ENCODE data around the gene S100A2. TPM values are rescaled to one million over a fixed set of nuclear protein-coding genes. Genes with fewer than 3 reads are reported as not detected.

S100A2 gene
- total and polyA plus RNA-seq, 4 experiments from 2014 or later = 0.87 to 1.7 (median 1.0) TPM; not detected in 1

DNA sequence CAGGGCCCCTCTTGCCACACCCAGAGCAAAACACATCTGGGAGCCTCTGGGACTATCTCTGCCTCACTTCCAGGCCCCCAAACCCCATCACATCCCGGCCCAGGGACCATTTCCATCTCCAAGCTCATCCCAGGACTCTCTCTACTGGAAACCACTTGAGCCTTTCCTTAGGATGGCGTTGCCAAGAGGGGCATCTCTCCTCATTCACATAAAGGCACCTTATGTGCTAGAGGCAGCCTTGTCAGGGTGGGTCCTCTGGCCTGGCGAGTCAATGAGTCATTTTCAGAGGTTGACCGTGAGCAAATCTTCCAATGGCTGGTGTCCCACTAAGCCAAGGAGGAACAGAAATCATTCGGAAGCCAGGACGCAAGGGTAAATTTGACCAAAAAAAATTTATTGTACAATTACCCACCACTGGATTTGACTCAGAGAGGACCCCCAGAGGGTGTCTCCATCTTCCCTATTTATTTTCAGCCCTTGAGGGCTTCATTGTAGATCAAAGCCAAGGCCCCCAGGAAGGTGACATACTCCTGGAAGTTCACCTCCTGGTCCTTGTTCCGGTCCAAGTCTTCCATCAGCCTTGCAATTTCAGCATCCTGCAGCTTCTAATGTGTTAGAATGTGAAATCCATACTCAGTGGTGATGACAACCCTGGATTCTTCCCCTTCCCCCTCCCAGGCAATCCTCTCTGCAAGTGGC, 31.3 kb downstream of the S100A2 start:
- Histone ChIP-seq H3K27me3 (ENCODE audit: insufficient read depth, low read length) (no peaks in the 10 kb centered on the region), H3K9me3 (ENCODE audit: control insufficient read depth in 1 of 2, low read length in 2 of 2) (no peaks in the 10 kb centered on the region), H3K4me3 (ENCODE audit: low read length in 2 of 2) (peak overlapping the region; percentile 79 to 85), H3K36me3 (ENCODE audit: insufficient read depth, low read length) (peaks cover 7% of the 10 kb centered on the region), H3K27ac (ENCODE audit: low read depth, low read length) (peak overlapping the region; percentile 92), H3K4me1 (ENCODE audit: insufficient read depth, low read length) (peaks cover 68% of the 10 kb centered on the region)
- POLR2A ChIA-PET (ENCODE audit: partially characterized antibody) = interaction anchor here (0.9 to 7.2 kb wide), 14 partner anchors 10 to 1698 kb away, joined by 3 to 631 read pairs (median 18); partner anchors contain the start of genes CHTOP, INTS3, RPS27 and S100A2
- peak overlapping the region; percentile 88 to 98 (median 94) for H3K27ac Mint-ChIP-seq
- H3K27me3 Mint-ChIP-seq = no peaks in the 10 kb centered on the region
- CTCF ChIA-PET (ENCODE audit: partially characterized antibody) = interaction anchor here (0.5 to 7.6 kb wide), 10 partner anchors 8 to 464 kb away, joined by 3 to 225 read pairs (median 14); partner anchors contain the start of genes CHTOP, S100A2, S100A3 and S100A4
- DNase-seq = no peak
- peak overlapping the region; percentile 88 to 98 (median 96) for H3K4me3 Mint-ChIP-seq
- peaks cover 8 to 26% of the 10 kb centered on the region in 2 donors for H3K36me3 Mint-ChIP-seq
- intact Hi-C loops (cut with micrococcal nuclease) = loop anchor here (5.0 kb wide), 1 partner anchor 98 kb away; the partner anchor contains the start of gene CHTOP
- no peaks in the 10 kb centered on the region for H3K9me3 Mint-ChIP-seq
- peaks cover 45 to 81% (median 62%) of the 10 kb centered on the region in 4 donors for H3K4me1 Mint-ChIP-seq

- Histone ChIP-seq H3K4me3 (ENCODE audit: low read length in 2 of 2) (peak overlapping the region; percentile 55 to 79), H3K4me1 (ENCODE audit: insufficient read depth, low read length) (peaks cover 68% of the 10 kb centered on the region)
- H3K4me1 Mint-ChIP-seq = peaks cover 44 to 85% (median 62%) of the 10 kb centered on the region in 4 donors
Measured at GRCh38 chr1:153533689-153534201, 31.9 kb downstream of the S100A2 start.

DNA sequence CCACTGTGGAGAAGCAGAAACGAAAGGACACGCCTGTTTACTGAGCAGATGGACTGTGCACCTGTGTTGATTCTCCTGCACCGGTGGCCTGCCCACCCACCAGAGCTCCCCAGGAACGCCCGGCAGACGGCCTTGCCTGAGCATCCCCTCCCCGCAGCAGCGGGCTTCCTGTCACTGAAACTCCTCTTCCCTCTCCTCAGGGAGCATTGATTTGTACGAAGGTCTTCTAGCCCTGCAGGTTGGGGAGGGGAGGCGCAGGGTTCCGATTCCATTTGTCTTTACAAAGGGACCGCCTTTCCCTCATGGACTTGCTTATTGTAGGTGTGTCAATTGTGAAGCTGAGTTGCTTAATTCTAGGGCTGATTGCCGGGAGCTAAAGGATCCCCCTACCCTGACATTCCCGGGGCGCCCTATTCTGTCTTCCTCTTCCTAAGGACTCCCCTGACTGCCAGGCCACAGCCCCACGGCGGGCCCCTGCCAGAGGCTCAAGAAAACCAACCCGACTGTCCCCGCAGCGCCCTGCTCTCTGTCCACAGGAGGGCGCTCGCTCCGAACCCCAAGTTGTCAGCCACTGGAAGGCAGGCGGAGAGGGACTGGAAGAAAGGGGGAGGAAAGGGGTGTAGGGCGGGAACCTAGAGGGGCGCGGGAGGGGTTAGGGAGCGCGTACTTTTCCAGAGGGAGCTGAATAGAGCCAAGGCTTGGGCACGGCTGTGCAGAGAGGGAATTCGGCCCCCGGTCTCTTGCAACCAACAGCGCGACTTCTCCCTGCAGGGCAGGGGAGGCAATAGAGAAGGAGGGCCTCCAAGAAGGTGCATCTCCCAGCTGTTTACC, 32.7 kb downstream of the S100A2 start:
- ChIA-PET POLR2A (ENCODE audit: partially characterized antibody) (interaction anchor here (1.0 to 7.2 kb wide), 17 partner anchors 8 to 457 kb away, joined by 3 to 631 read pairs (median 4); partner anchors contain the start of genes CHTOP, ILF2, RPS27 and S100A14), CTCF (ENCODE audit: partially characterized antibody) (interaction anchor here (1.1 to 7.6 kb wide), 19 partner anchors 8 to 101 kb away, joined by 3 to 225 read pairs (median 9); partner anchors contain the start of genes CHTOP, S100A1, S100A13 and S100A14)
- Histone ChIP-seq H3K36me3 (ENCODE audit: insufficient read depth, low read length) (peaks cover 7% of the 10 kb centered on the region), H3K27me3 (ENCODE audit: insufficient read depth, low read length) (no peaks in the 10 kb centered on the region), H3K4me3 (ENCODE audit: low read length in 2 of 2) (peak overlapping the region; percentile 55 to 79), H3K9me3 (ENCODE audit: control insufficient read depth in 1 of 2, low read length in 2 of 2) (no peaks in the 10 kb centered on the region), H3K27ac (ENCODE audit: low read depth, low read length) (peak overlapping the region; percentile 92), H3K4me1 (ENCODE audit: insufficient read depth, low read length) (peaks cover 62% of the 10 kb centered on the region)
- Mint-ChIP-seq H3K4me1 (peaks cover 44 to 80% (median 57%) of the 10 kb centered on the region in 4 donors), H3K9me3 (no peaks in the 10 kb centered on the region), H3K27me3 (no peaks in the 10 kb centered on the region), H3K27ac (peak overlapping the region; percentile 88 to 98 (median 94)), H3K36me3 (peaks cover 8 to 26% of the 10 kb centered on the region in 2 donors), H3K4me3 (peak overlapping the region; percentile 88 to 98 (median 96))
- intact Hi-C loops (cut with micrococcal nuclease) = loop anchor here (1.0 to 5.0 kb wide), 5 partner anchors 14 to 138 kb away; partner anchors contain the start of genes CHTOP and ILF2
- DNase-seq = peak; percentile 76 to 82 (median 78)

More at GRCh38 chr1:153533689-153534201, 31.9 kb downstream of the S100A2 start:
- Mint-ChIP-seq H3K9me3 (no peaks in the 10 kb centered on the region), H3K27ac (peak overlapping the region; percentile 88 to 98 (median 94)), H3K27me3 (no peaks in the 10 kb centered on the region), H3K4me3 (peak overlapping the region; percentile 88 to 98 (median 96)), H3K36me3 (peaks cover 8 to 26% of the 10 kb centered on the region in 2 donors)
- H3K9me3 ChIP-seq (ENCODE audit: control insufficient read depth in 1 of 2, low read length in 2 of 2) = no peaks in the 10 kb centered on the region
- no peaks in the 10 kb centered on the region for H3K27me3 ChIP-seq (ENCODE audit: insufficient read depth, low read length)
- peak overlapping the region; percentile 92 for H3K27ac ChIP-seq (ENCODE audit: low read depth, low read length)
- intact Hi-C loops (cut with micrococcal nuclease) = loop anchor here (1.0 to 5.0 kb wide), 5 partner anchors 13 to 137 kb away; partner anchors contain the start of genes CHTOP and ILF2
- CTCF ChIA-PET (ENCODE audit: partially characterized antibody) = interaction anchor here (1.2 to 7.6 kb wide), 17 partner anchors 9 to 100 kb away, joined by 3 to 225 read pairs (median 10); partner anchors contain the start of genes CHTOP, S100A1, S100A13 and S100A14
- peak in 2 of 5 donors; percentile 15 to 65 for DNase-seq
- peaks cover 7% of the 10 kb centered on the region for H3K36me3 ChIP-seq (ENCODE audit: insufficient read depth, low read length)
- POLR2A ChIA-PET (ENCODE audit: partially characterized antibody) = interaction anchor here (1.0 to 7.2 kb wide), 11 partner anchors 9 to 457 kb away, joined by 3 to 631 read pairs (median 27); partner anchors contain the start of genes CHTOP, RPS27, S100A2 and S100A3

GRCh38 chr1:153532181-153532580, 33.5 kb downstream of the S100A2 start:
- CTCF ChIA-PET (ENCODE audit: partially characterized antibody) = interaction anchor here (0.7 to 7.6 kb wide), 18 partner anchors 8 to 140 kb away, joined by 3 to 225 read pairs (median 10); partner anchors contain the start of genes CHTOP, S100A1, S100A13 and S100A14
- DNase-seq = peak; percentile 34 to 82 (median 55)

GRCh38 chr1:153531638-153532037, 34.0 kb downstream of the S100A2 start:
- no peaks in the 10 kb centered on the region for H3K9me3 ChIP-seq (ENCODE audit: control insufficient read depth in 1 of 2, low read length in 2 of 2)
- Mint-ChIP-seq H3K4me1 (peaks cover 39 to 67% (median 50%) of the 10 kb centered on the region in 4 donors), H3K27me3 (no peaks in the 10 kb centered on the region), H3K36me3 (peaks cover 8 to 26% of the 10 kb centered on the region in 2 donors), H3K4me3 (peak overlapping the region in 5 of 8 donors; percentile 4 to 42 (median 20)), H3K27ac (peak overlapping the region; percentile 82 to 98 (median 93)), H3K9me3 (no peaks in the 10 kb centered on the region)
- H3K27ac ChIP-seq (ENCODE audit: low read depth, low read length) = peak overlapping the region; percentile 92
- ChIA-PET CTCF (ENCODE audit: partially characterized antibody) (interaction anchor here (0.7 to 7.6 kb wide), 15 partner anchors 11 to 141 kb away, joined by 3 to 225 read pairs (median 10); partner anchors contain the start of genes CHTOP, S100A14, S100A2 and S100A3), POLR2A (ENCODE audit: partially characterized antibody) (interaction anchor here (0.6 to 7.2 kb wide), 16 partner anchors 8 to 459 kb away, joined by 3 to 631 read pairs (median 4); partner anchors contain the start of genes CHTOP, ILF2, JTB and RPS27)
- no peak for DNase-seq
- no peaks in the 10 kb centered on the region for H3K27me3 ChIP-seq (ENCODE audit: insufficient read depth, low read length)
- peaks cover 7% of the 10 kb centered on the region for H3K36me3 ChIP-seq (ENCODE audit: insufficient read depth, low read length)
- no peak overlapping the region for H3K4me3 ChIP-seq (ENCODE audit: low read length in 2 of 2)
- intact Hi-C loops (cut with micrococcal nuclease) = loop anchor here (2.0 to 5.0 kb wide), 3 partner anchors 15 to 139 kb away; partner anchors contain the start of genes CHTOP and ILF2
- peaks cover 54% of the 10 kb centered on the region for H3K4me1 ChIP-seq (ENCODE audit: insufficient read depth, low read length)

More at GRCh38 chr1:153532181-153532580, 33.5 kb downstream of the S100A2 start:
- intact Hi-C loops (cut with micrococcal nuclease) = loop anchor here (2.0 to 5.0 kb wide), 3 partner anchors 15 to 139 kb away; partner anchors contain the start of genes CHTOP and ILF2
- H3K9me3 Mint-ChIP-seq = no peaks in the 10 kb centered on the region
- POLR2A ChIA-PET (ENCODE audit: partially characterized antibody) = interaction anchor here (1.1 to 7.2 kb wide), 16 partner anchors 9 to 458 kb away, joined by 3 to 631 read pairs (median 4); partner anchors contain the start of genes CHTOP, ILF2, JTB and RPS27
- H3K9me3 ChIP-seq (ENCODE audit: control insufficient read depth in 1 of 2, low read length in 2 of 2) = no peaks in the 10 kb centered on the region
- H3K4me3 Mint-ChIP-seq = peak overlapping the region; percentile 88 to 98 (median 96)
- no peaks in the 10 kb centered on the region for H3K27me3 ChIP-seq (ENCODE audit: insufficient read depth, low read length)
- H3K4me3 ChIP-seq (ENCODE audit: low read length in 2 of 2) = peak overlapping the region in 1 of 2 donors; percentile 30
- H3K27ac Mint-ChIP-seq = peak overlapping the region; percentile 88 to 98 (median 94)
- H3K4me1 ChIP-seq (ENCODE audit: insufficient read depth, low read length) = peaks cover 60% of the 10 kb centered on the region
- peaks cover 8 to 26% of the 10 kb centered on the region in 2 donors for H3K36me3 Mint-ChIP-seq
- H3K27ac ChIP-seq (ENCODE audit: low read depth, low read length) = peak overlapping the region; percentile 92
- H3K27me3 Mint-ChIP-seq = no peaks in the 10 kb centered on the region
- H3K36me3 ChIP-seq (ENCODE audit: insufficient read depth, low read length) = peaks cover 7% of the 10 kb centered on the region
- H3K4me1 Mint-ChIP-seq = peaks cover 43 to 72% (median 53%) of the 10 kb centered on the region in 4 donors

DNA sequence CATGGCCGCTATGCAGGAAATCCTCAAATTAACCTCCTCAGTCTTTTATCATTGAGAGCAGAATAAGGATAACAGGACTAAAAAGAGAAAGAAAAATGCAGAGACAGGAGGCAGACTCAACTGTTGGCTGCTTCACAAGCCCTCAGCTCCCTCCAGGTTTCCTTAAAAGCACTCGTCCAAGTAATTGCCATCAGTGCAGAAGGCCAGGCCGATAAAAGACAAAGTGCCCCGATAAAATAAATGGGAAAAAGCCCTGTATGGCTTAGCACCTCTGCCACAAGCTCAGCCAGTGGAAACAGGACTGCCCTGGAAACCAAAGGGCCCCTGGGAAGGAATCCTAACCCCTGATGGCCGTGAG, 38.0 kb downstream of the S100A2 start:
- no peak overlapping the region for H3K4me3 Mint-ChIP-seq
- Histone ChIP-seq H3K27me3 (ENCODE audit: insufficient read depth, low read length) (no peaks in the 10 kb centered on the region), H3K4me3 (ENCODE audit: low read length in 2 of 2) (no peak overlapping the region), H3K27ac (ENCODE audit: low read depth, low read length) (no peak overlapping the region), H3K36me3 (ENCODE audit: insufficient read depth, low read length) (no peaks in the 10 kb centered on the region), H3K4me1 (ENCODE audit: insufficient read depth, low read length) (peaks cover 22% of the 10 kb centered on the region), H3K9me3 (ENCODE audit: control insufficient read depth in 1 of 2, low read length in 2 of 2) (no peaks in the 10 kb centered on the region)
- H3K27me3 Mint-ChIP-seq = no peaks in the 10 kb centered on the region
- peaks cover 0 to 5% of the 10 kb centered on the region in 2 donors for H3K36me3 Mint-ChIP-seq
- H3K27ac Mint-ChIP-seq = peak overlapping the region in 1 of 7 donors; percentile 48
- POLR2A ChIA-PET (ENCODE audit: partially characterized antibody) = no interaction called here
- CTCF ChIA-PET (ENCODE audit: partially characterized antibody) = interaction anchor here (1.4 kb wide), 1 partner anchor 17 kb away, joined by 3 read pairs; no protein-coding TSS in a partner anchor
- H3K9me3 Mint-ChIP-seq = no peaks in the 10 kb centered on the region
- DNase-seq = no peak
- peaks cover 12 to 27% (median 22%) of the 10 kb centered on the region in 4 donors for H3K4me1 Mint-ChIP-seq
- intact Hi-C loops (cut with micrococcal nuclease) = no loop called here
